SIG-M5 (cell line): ENCODE measurements around the gene NDST3.

ENCODE experiments used
- DNase-seq: peaks from one replicate; lab custom pipeline; 2025; lab: John Stamatoyannopoulos, UW

Gene NDST3

GRCh38 chr4:118081434-118081833 lies 47.1 kb downstream of the NDST3 start:
- no peak for DNase-seq

- DNase-seq: no peak
Measured at GRCh38 chr4:118082182-118082581, 47.9 kb downstream of the NDST3 start.

GRCh38 chr4:118085700-118086099 lies 51.4 kb downstream of the NDST3 start:
- no peak for DNase-seq

GRCh38 chr4:118086344-118086743 lies 52.1 kb downstream of the NDST3 start:
- no peak for DNase-seq

- DNase-seq: no peak
Measured at GRCh38 chr4:118087366-118087765, 53.1 kb downstream of the NDST3 start.

GRCh38 chr4:118099106-118099505 lies 64.8 kb downstream of the NDST3 start:
- DNase-seq: no peak

- no peak for DNase-seq
Measured at GRCh38 chr4:118102195-118102594, 67.9 kb downstream of the NDST3 start.

GRCh38 chr4:118112117-118113046 lies 78.1 kb downstream of the NDST3 start:
- no peak for DNase-seq

GRCh38 chr4:118113220-118113619 lies 78.9 kb downstream of the NDST3 start:
- DNase-seq: no peak

GRCh38 chr4:118114720-118115119 lies 80.4 kb downstream of the NDST3 start:
- DNase-seq: no peak

GRCh38 chr4:118120120-118120760 lies 86.0 kb downstream of the NDST3 start:
- no peak for DNase-seq

- DNase-seq: no peak
Measured at GRCh38 chr4:118124997-118125396, 90.7 kb downstream of the NDST3 start.

GRCh38 chr4:118139241-118139640 lies 105.0 kb downstream of the NDST3 start:
- no peak for DNase-seq

GRCh38 chr4:118141240-118141639 lies 107.0 kb downstream of the NDST3 start:
- DNase-seq: no peak

GRCh38 chr4:118154649-118155048 lies 120.4 kb downstream of the NDST3 start:
- no peak for DNase-seq

GRCh38 chr4:118155516-118155915 lies 121.2 kb downstream of the NDST3 start:
- DNase-seq: no peak

GRCh38 chr4:118158763-118159375 lies 124.6 kb downstream of the NDST3 start:
- no peak for DNase-seq

GRCh38 chr4:118167306-118167705 lies 133.0 kb downstream of the NDST3 start:
- no peak for DNase-seq

GRCh38 chr4:118171381-118171780 lies 137.1 kb downstream of the NDST3 start:
- no peak for DNase-seq

- no peak for DNase-seq
Measured at GRCh38 chr4:118173126-118173525, 138.8 kb downstream of the NDST3 start.

- DNase-seq: no peak
Measured at GRCh38 chr4:118173956-118174725, 139.9 kb downstream of the NDST3 start.

GRCh38 chr4:118175506-118175905 lies 141.2 kb downstream of the NDST3 start:
- no peak for DNase-seq
